HG03066 (cell line): ENCODE data around the gene PBX2.
"Not testable (repeated sequence)": the region's sequence is repeated elsewhere in the genome, so short reads cannot be mapped to it uniquely, and the experiment has no call there.

ENCODE experiments used
- ATAC-seq: cut with Tn5 transposase; IDR thresholded peaks from one replicate; pipeline ENCODE4 v1.9.1; 2021; ENCODE audit warnings: low read depth; ENCODE audit not compliant: unreplicated experiment

PBX2 gene

DNA sequence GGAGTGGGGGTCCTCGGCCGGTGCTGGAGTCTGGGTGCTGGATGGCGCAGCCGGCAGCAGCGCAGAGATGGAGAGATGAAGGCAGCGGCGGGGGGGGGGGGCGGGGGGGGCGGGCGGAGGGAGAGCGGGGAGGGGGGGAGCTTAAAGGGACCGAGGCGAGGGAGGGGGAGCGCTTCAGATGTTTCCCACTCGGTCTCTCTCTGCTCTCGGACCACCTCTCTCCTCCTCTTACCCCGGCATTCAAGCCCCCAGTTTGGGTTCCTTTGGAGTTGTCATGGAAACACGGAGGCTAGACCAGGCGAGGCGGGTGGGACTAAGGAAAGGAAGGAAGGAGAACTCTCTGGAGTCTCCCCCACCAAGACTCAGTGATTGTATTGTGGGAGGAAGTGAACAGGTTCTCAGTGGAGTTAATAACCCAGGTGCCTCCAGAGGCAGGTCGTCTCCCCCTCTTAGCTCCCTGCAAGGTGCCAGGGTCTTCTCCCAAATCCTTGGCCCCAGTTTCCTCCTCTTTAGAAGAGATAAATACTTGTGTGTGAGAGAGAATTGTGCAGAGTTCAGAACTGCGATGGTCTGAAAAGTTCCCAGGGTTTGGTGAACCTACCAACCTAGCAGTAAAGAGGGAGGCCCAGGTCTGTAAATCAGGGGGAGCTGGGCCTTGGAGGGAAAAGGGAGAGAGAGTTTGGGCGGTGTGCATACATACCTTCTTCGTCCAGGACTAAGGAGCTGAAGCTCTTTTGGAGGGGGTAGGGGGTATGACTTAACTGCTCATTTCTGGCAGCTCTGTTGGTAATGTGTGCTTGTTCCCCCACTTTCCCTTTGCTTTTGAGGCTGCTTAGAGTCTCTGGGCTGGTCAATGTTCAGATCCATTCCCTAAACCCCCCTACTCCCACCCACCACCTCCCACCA lies 37.9 kb downstream of the PBX2 start, which contains the start of gene PRRT1:
TSS of gene PRRT1 (minus strand) at position 77 of the 906 bp plus-strand sequence. CDS start 112 bp downstream, outside the sequence.
- no peak for ATAC-seq

DNA sequence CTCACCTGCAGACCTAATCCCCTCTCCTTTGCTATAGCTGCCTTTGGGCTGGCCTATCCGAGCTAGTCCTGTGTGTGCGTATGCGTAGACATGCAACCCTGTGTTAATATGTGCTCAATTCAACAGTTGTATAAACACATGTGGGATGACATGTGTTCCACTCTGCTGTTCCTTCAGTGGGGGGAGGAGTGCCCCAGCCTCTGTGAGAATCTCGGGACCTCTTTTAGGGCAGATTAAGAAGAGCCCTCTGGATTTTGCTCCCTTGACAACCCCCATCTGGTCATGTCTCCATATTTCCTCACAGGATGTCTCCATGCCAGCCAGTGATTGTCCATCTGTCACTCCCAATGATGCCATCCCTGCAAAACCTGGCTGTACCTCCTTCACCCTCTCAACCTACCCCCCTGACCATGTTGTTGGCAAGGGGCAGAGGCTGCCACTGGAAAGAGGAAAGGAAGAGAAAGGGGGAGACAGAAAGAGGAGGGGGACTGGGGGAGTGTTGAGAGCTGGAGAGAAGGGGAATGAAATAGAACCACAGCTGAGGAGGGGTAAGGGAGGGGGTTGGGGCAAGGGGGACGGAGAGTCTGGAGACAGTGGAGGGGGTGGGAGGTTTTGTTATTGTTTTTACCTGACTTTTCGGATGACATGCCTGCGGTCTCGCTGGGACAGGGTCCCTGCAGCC lies 38.7 kb downstream of the PBX2 start:
- no peak for ATAC-seq

DNA sequence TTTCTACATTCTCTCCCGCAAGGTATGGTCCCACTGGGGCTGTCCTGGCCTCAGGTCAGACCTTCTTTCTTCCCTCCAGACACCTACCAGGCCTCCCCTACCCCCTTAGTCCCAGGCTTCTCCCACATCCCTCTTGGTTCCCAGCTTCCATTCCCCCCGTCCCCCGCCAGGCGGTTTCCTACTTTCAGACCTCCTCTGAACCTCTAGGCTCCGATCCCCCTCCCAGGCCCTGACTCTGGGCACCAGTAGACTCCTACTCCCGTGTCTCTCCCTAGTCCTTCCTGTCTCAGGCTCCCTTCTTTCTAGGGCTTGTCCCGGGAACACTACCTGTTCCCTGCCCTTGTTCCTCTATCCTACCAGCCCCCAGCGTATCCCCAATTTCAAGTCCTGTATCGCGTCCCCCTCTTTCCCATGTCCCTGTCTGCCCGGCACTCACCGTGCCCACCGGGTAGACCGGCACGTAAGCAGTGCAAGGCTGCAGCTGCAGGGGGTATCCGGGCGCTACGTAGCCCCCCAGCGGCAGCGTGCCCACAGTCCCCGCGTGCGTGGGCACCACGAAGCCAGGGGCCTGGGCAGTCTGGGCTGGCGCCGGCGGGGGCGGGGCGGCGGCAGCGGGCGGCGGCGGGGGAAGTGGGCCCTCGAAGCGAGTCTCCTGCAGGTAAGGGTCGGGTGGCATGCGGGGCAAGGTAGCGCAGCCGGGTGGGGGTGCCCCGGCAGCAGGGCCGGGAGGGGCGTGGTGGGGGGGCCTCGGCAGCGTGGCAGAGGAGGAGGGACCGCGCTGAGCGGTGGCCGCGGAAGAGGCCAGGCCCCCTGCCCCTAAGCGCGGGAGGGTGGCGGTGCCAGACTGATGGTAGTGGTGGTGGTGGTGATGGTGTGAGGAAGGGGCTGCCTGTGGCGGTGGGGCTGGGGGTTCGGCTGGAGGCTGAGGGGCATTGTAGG lies 39.8 kb downstream of the PBX2 start:
- no peak for ATAC-seq

DNA sequence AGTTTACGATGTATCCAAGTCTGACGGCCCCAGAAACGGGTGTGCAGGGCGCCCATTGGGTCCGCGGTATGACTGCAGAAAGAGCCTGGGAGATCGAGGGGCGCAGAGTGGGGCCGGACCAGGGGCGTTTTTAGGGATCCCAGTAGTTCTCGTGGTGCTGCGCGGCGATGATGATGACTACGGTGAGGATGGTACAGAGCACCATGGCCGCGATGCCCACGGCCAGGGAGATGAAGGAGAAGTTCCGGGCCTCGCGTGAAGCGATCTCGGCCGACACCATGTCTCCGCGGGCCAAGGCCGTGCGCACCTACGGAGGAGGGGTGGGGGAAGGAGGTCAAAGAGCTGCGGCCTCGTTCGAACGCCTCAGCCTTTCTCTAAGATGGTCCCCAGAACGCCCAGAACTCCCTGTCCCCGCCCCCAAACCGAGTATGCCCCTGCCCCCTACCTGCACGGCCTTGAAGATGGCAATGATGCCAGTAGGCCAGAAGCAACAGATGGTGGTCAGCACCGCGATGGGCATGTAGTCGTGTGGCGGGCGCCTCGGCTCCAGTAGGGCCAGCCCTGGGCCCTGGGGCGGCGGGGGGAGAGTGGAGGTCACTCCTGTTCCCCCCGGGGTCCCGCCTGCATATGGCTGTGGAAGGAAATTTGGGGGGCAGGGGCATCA lies 40.8 kb downstream of the PBX2 start:
- ATAC-seq = no peak

DNA sequence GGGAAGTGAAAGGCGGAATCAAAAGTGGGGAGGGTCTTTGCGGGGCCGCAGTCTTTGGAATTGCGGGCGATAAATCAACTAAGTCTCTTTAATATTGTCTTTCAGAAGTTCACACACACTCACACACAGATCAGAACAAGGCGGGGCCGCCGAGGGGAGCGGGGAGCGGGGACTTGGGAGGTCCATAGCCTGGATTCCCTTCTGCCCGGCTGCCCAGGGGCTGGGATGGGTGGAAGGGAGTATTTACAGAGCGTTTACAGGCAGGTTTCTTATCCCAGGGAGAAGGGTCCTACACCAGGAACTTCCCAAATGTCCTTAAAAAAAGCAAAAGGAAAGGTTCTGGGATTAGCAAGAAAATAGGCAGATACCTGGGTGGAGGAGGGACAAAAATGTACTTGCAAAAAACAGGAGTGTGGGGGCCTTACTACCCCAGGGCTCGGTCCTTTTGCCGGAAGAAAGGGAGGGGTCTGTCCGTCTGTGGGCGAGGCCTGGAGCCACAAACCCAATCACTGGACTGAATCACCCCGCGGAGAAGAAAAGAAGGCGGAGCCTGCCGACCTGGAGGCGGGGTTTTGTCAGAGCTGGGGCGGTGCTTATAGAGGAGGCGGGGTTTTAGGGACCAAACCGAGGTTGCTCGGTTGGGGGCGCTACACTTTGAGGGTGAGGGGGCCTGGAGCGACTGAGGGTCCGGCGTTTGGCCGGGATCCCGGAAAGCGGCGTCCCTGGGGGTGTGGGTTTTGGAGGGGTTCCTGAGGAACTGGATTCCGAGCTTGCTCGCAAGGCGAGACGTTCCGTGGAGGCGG lies 41.5 kb downstream of the PBX2 start:
- ATAC-seq = no peak

DNA sequence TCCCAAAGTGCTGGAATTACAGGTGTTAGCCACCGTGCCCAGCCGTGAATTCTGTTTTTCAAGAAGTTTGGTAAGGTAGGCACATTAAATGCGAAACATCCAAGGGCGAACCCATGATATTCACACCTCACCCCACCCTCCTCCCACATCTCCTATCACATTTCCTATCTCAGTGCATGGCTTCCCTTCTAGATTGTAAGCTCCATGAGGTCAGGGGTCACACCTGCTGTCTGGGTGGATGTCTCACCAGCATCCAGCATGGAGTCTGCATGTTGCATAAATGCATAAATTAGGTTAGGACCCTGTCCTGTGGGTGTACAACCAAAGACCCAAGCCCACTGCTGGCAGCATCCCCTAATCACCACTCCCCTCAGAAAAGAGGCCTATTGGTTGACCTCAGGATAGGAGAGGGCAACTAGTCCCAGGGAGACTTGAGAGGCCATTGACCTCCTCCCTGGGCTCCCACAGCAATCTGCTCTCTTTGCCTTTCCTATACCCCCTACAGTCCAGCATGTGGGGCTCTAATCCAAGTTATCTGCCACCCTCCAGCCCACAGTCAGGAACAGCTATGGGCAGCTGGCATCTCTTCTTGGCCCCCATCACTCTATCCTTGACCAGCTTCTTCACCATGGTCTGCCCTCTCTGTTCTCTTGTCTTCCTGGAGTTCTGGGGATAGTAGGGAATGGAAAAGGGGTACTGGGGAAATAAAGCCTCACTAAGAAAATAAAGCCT lies 42.4 kb downstream of the PBX2 start:
- no peak for ATAC-seq

DNA sequence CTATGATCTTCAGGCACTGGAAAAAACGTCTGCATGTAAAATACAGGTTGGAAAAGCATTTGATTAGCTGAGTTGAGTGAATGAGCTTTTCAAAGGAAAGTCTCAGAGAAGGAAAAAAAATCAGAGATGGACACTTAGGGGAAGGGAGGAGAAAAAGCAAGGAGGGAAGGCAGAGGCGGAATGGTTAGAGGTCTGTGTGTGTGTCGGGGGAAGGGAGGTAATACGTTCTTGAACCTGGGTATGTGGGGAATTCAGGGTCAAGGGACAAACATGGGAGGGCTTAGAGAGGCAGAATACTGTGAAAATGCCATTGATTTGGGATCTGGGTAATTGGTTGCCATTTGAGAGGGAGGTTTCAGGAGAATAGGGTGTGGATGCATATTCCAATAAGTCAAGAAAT lies 43.3 kb downstream of the PBX2 start:
- no peak for ATAC-seq

DNA sequence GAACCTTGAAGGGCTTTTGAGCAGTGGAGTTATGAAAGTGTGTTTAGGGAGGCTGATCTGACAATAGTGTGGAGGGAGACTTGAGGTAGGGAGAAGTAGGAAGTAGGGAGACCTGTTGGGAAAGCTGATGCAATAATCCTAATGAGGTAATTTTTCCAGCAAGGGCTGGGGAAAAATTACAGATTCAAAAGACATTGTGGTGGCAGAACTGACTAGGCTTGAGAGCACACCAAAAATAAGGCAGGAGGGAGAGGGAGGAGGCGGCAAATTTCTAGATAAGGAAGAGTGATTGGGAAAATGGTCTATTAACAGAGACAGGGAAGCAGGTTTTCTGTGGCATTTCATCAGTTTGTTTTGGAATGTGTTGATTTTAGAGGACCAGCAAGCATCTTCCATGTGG lies 43.7 kb downstream of the PBX2 start:
- no peak for ATAC-seq

DNA sequence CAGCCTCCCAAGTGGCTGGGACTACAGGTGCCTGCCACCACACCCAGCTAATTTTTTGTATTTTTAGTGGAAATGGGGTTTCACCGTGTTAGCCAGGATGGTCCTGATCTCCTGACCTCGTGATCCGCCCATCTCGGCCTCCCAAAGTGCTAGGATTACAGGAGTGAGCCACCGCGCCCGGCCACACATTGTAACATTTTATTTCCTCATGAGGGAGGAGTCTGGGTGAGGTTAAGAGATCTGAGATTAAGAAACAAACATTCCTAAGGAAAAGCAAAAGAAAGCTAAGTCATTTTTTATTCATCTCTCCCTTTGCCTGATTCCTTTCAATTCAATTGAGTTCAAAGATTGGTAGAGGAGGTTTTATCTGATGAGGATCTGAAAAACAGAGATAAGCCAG lies 45.8 kb downstream of the PBX2 start:
- ATAC-seq = not testable (repeated sequence)

DNA sequence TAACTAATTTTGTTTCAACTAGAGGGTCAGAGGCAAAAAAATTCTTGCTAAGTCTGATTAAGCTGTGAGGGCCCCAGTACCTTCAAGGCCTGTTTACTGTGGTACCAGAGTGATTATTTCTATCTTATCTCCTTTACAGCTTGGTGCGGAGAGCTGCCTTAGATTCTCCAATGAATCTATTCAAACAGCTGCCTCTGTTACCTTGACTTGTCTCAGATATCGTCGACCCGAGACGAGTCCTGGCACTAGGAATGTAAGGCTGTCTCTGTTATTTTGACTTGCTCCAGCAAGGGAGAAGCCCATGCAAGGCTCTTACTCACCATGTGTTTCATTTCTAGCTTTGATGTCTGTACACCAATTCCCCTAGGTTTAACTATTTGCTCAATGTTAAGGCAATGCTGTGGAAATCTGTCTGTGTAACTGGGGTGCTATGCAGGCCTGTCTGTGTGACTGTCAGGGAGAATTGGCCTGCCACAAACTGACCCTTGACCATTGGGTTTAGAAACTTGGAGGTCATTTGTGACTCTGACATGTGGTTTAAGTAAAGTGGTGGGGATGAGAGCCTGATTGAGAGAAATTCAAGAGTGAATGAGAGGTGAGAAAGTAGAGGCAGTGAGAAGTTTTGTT lies 49.5 kb downstream of the PBX2 start:
- no peak for ATAC-seq

DNA sequence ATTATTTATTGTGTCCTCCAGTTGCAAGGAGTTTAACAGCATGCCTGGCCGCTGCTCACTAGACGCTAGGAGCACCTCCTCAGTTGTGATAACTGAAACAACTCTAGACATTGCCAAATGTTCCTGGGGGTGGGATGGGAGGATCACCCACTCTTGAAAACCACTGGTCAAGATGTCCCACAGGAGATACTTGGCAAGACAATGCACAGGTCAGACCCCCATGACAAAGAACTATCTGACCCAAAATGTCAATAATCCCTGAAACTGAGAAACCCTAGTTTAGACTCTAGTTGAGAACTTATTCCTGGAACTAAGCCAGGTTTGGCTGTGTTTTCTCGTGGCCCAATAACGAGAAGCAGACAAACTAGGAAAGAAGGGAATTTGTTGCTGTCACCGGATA lies 50.4 kb downstream of the PBX2 start:
- no peak for ATAC-seq

DNA sequence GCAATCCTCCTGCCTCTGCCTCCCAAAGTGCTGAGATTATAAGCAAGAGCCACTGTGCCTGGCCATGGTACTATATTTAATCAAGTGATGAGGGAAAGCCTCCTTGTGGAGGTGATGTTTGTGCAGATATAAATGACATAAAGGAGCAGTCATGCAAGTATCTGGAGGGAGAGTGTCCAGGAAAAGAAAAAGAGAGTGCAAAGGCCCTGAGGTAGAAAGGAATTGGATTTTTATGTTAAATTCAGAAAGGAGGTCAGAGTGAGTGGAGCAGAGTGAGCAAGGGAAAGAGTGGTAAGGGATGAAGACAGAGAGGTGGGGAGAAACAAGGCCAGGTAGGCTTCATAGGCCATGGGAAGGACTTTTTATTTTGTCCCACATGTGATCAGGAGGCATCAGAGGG lies 52.5 kb downstream of the PBX2 start:
- no peak for ATAC-seq
